Activated CD4-positive, CD25-positive, alpha-beta regulatory T cell treated with anti-CD3 and anti-CD28 coated beads, Interleukin-2, amount 50 U/mL, for 16 hours (primary cell): ENCODE results near the gene MAGEB16.

ENCODE experiments used
- DNase-seq: peaks from one replicate; pipeline ENCODE4 v3.0.0-alpha.2; 2020; ENCODE audit warnings: low read depth, low spot score

MAGEB16 gene

GRCh38 chrX:35798042-35798441 is at the start of gene MAGEB16:
MAGEB16 (plus strand) TSS chrX:35798342; CDS start chrX:35802197, 3,855 bp downstream.
- no peak for DNase-seq

GRCh38 chrX:35773958-35774564 is 24.1 kb upstream of the MAGEB16 start:
- no peak for DNase-seq

- no peak for DNase-seq
Observed at GRCh38 chrX:35785075-35785474, 13.1 kb upstream of the MAGEB16 start.

GRCh38 chrX:35786271-35786670 is 11.9 kb upstream of the MAGEB16 start:
- DNase-seq, result no peak

- DNase-seq, result no peak
Observed at GRCh38 chrX:35787867-35788266, 10.3 kb upstream of the MAGEB16 start.

- no peak for DNase-seq
Observed at GRCh38 chrX:35800474-35800873, 2.3 kb downstream of the MAGEB16 start.

GRCh38 chrX:35809781-35810180 is 11.6 kb downstream of the MAGEB16 start:
- DNase-seq, result no peak

GRCh38 chrX:35819241-35819640 is 21.1 kb downstream of the MAGEB16 start:
- DNase-seq, result no peak

- no peak for DNase-seq
Observed at GRCh38 chrX:35826503-35826902, 28.4 kb downstream of the MAGEB16 start.

- no peak for DNase-seq
Observed at GRCh38 chrX:35829501-35829900, 31.4 kb downstream of the MAGEB16 start.

- no peak for DNase-seq
Observed at GRCh38 chrX:35841872-35842271, 43.7 kb downstream of the MAGEB16 start.

GRCh38 chrX:35842674-35843073 is 44.5 kb downstream of the MAGEB16 start:
- no peak for DNase-seq

- DNase-seq, result no peak
Observed at GRCh38 chrX:35847736-35848135, 49.6 kb downstream of the MAGEB16 start.
